Activated CD8-positive, alpha-beta memory T cell treated with anti-CD3 and anti-CD28 coated beads, Interleukin-2, amount 50 U/mL, for 4 hours (primary cell): ENCODE data around the gene RELT.

Experiments used
- DNase-seq: peaks from one replicate; pipeline ENCODE4 v3.0.0-alpha.2; 2020

The RELT gene

GRCh38 chr11:73439002-73439843 is 63.0 kb downstream of the RELT start:
- no peak for DNase-seq

- no peak for DNase-seq
Observed at GRCh38 chr11:73445980-73446379, 69.8 kb downstream of the RELT start.

DNA sequence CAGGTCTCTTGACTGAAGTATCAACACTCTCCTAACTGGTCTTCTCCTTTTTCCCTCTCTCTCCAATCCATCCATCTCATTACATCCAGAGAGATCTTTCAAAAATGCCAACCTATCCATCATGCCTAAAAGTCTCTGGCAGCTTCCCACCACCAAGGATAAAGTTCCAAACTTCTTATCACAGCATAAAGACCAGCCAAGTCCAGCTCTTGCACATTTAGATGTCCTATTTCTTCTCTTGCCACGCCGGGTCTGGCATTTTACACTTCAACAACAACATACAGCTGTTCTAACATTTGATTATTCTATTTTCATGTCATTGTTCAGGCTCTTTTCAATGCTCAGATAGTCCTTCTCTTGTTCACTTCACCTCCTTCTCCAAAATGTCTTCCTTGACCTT is 70.6 kb downstream of the RELT start:
- no peak for DNase-seq
